Superior temporal gyrus (tissue), 1 donor: ENCODE measurements around the gene SULT1B1.

Source experiments
- DNase-seq: peaks from one replicate; pipeline ENCODE4 v3.0.0-alpha.2; 2016; ENCODE audit errors: extremely low spot score

The SULT1B1 gene

GRCh38 chr4:69749771-69750170 lies 10.6 kb downstream of the SULT1B1 start:
- DNase-seq, result no peak

- no peak for DNase-seq
These were observed 12.2 kb downstream of the SULT1B1 start for GRCh38 chr4:69748173-69748572.

DNA sequence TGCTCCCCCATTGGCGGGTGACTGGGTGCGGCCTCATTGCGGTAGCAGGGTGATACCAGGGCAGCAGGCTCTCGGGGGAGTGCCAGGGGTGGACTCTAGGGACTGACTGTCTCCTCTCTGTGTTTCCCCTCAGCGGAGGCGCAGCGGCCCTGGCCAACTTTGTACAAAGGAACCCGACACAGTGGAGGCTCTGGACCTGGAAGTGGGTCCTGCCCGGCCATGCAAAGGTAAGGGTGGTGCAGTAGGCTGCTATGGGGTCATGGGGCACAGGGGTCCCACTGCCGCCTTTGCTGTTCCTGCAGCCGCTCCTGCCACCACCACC lies 16.3 kb downstream of the SULT1B1 start:
- no peak for DNase-seq

DNA sequence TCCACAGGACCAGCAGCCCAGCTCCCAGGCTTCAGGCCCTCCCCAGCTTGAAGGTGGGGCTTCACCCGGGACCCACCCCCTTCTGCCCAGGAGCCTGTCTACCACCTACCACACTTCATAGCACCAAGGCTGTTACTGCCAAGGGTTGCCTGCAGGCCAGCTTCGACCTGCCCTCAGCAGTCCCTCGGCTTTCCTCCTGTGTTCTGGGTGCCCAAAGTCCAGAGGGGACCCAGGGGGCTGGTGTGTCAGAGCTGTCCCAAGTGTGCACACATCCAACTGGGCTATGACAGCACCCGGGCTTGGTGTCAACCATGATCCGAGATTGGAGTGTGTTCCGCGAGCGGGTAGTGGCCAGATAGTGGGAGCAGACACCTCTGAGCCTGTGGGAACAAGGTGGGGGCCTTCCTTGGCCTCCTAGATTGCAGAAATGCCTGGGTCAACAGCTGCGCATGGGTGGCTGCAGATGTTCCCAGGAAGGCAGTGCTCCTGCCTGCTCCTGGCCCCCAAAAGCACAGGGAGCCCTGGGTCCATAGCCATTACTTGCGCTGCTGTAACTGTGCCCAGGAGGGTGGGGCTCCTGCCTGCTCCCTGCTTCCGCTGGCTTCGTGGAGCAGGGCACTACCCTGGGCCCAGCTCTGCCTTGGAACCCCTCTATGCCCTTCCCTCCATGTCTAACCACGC lies 16.8 kb downstream of the SULT1B1 start:
- DNase-seq, result no peak

DNA sequence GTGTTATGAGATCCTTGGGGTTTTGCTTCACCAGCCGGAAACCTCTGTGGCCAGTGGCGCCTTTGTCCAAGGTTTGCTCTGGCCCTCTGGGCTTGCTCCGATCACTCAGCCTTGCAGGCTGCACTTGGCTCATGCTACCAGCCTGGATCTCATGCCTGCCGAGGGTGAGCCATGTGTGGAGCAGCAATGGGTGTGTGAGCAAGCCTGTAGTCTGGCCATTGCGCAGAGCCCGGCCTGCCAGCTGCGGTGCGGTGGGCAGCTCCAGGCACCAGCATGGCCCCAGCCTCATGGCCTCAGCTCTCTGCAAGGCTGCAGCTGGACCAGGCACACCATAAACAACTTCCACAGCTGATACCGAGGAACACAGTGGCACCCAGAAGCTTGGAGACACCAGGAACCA lies 17.8 kb downstream of the SULT1B1 start:
- no peak for DNase-seq

DNA sequence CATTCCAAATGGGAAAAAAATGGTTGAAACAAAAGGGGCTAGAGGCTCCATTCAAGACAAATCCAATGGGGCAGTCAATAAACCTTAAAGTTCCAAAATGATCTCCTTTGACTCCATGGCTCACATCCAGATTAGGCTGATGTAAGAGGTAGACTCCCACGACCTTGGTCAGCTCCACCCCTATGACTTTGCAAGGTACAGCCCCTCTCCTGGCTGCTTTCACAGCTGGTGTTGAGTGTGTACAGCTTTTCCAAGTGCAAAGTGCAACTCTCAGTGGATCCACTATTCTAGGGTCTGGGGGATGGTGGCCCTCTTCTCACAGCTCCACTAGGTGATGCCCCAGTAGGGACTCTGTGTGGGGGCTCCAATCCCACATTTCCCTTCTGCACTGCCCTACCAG lies 21.5 kb downstream of the SULT1B1 start:
- DNase-seq, result no peak

DNA sequence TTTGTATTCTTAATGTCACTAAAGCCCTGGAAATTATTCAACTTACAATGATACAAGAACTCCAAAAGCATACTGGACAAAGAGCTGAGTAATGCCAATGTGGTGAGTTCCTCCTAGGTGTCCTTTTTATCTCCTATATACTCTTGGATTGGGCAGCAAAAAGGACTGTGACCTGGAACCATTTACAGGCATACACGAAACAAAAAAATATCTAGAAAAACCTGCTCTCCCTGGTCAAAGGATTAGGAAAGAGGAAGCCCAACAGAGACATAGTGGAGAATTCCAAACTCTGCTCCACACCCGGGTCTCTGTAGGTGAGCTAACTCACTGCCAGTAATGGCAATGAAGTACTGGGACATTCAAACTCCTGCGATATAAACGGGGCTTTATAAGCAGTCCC lies 25.3 kb downstream of the SULT1B1 start:
- DNase-seq, result no peak

DNA sequence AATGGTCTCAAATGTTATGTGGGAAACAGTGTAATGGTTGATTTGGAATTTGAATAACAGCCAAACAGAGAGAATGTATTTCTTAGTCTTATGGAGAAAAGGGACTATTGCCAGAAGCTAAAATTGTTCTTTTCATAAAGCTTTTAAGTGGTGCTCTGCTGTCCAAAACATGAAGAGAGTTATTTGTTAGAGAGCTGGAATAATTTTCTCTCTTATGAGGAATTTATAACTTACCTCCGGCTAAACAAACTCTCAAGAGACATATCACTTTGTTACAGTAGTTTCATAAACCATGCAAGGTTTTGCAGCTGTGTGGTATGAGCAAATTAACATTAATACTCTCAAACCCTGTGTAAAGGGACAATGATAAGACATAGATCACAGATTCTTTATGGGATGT lies 28.6 kb downstream of the SULT1B1 start:
- no peak for DNase-seq

GRCh38 chr4:69731241-69731640 lies 29.2 kb downstream of the SULT1B1 start:
- DNase-seq, result no peak

- DNase-seq, result no peak
These were observed 30.4 kb downstream of the SULT1B1 start for GRCh38 chr4:69730002-69730401.

- no peak for DNase-seq
These were observed 32.5 kb downstream of the SULT1B1 start for GRCh38 chr4:69727926-69728325.

GRCh38 chr4:69727426-69727825 lies 33.0 kb downstream of the SULT1B1 start:
- no peak for DNase-seq

DNA sequence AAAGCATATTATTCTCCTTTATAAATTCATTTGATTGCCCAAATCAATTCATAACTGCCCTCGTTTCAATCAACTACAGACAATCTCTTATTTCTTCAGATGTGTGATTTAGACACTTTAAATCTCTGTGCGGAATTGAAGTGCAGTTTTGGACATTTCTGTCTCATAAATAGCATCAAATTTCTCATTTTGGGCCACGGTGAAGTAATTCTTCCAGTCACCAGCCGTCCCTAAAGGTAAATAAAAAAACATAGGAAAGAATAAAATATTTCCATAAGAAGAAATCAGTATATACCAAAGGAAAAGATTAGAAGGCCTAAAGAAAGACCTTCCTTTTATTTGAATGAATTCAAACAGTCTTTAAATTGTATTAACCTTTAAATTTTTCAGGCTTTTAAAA lies 33.4 kb downstream of the SULT1B1 start:
- no peak for DNase-seq

DNA sequence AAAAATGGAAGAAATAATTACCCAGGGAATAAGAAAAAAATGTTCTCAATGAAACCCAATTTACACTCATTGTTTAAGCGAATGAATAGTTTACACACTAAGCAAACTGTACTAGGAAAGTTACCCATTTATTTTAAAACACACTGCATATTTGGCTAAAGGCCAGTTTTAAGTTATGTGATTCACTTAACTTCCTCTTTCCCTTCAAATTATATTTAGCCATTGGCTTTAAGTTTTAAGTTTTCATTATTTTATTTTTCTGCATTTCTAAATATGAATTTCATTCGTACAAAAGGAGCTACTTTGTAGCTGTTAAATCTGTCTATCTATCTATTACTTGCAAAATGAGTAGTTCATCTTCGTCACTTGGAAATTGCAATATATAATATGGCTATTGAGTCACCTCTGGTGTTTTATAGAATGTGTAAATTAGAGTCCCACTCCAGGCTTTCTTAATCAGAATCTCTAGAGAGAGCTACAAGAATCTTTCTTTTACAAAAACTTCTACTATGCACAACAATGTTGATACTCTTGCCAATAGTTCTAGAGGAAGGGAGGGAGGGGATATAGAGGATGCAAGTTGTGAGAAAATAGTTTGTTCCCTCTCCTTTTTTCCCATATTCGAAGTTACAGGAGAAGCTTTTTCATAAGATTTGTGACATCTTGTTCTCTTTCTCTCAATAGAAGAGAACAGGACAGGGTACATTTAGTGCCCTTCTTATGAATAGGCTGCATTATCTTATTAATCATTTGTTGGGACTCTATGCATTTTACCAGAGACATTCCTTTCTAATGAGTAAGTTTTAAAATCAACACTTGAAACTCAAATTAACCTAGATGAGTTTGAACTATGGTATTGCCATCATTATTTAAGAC lies 41.8 kb downstream of the SULT1B1 start:
- DNase-seq, result no peak

- no peak for DNase-seq
These were observed 42.6 kb downstream of the SULT1B1 start for GRCh38 chr4:69717778-69718177.

DNA sequence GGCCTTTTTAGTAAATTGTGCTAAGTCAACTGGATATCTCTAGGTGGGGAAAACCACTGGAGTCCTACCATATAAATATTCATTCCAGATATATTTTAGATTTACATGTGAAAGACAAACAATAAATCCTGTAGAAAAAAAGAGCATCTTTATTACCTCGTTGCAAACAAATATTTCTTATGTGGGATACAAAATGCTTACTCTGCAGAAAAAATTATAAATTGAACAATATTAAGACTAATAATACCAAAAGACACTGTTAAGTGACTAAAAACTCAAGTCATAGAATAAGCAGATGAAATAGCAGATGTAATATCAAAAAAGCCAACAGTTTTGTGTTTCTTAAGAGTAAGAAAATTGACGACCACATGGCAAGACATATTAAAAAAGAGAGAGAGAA lies 43.8 kb downstream of the SULT1B1 start:
- no peak for DNase-seq

DNA sequence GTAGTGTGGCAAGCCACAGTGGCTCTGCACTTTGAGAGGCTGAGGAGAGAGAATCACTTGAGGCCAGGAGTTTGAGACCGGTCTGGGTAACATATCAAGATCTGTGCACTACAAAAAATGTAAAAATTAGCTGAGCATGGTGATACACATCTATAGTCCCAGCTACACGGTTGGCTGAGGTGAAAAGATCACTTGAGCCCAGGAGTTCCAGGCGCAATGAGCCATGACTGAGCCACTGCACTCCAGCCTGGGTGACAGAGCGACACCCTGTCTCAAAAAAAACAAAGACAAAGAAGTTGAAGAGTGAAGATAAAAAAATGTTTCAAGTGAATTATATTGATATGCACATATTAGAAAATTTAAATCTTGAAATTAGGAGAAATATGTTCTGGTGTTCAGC lies 46.3 kb downstream of the SULT1B1 start:
- no peak for DNase-seq

DNA sequence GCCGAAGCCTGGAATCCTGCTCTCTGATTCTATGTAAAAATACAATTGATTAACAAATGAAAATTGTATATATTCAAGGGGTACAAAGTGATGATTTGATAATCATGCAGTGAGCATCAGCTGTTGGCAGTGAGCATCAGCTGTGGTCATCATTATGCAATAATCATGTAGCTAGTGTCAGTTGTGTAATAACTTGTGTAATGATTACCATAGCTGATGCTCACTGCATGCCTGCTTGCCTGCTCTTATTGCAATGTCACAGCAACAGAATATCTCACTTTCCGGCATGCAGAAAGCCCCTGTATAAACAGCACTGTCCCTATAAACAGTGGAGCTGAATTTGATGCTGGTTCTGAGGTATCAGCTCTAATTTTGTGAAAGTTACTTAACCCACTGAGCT lies 46.8 kb downstream of the SULT1B1 start:
- no peak for DNase-seq

GRCh38 chr4:69710580-69710979 lies 49.8 kb downstream of the SULT1B1 start:
- no peak for DNase-seq

DNA sequence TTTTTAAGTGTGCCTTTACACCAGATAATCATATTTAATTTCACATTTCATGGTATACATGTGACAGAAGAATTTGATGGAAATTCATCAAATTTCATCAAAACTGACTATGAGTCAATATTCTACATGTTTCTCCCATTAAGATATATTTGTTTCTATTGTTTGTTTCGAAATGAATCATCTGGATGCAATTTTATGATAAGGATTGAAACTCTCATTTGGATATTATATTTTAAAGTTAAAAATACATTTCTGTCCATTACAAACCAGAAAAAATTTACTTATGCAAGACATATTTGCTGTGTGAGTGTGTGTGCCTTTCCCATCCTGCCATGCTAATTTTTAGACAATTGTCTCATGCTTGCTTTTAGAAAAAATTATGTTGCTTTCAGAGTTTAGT lies 52.2 kb downstream of the SULT1B1 start:
- no peak for DNase-seq

DNA sequence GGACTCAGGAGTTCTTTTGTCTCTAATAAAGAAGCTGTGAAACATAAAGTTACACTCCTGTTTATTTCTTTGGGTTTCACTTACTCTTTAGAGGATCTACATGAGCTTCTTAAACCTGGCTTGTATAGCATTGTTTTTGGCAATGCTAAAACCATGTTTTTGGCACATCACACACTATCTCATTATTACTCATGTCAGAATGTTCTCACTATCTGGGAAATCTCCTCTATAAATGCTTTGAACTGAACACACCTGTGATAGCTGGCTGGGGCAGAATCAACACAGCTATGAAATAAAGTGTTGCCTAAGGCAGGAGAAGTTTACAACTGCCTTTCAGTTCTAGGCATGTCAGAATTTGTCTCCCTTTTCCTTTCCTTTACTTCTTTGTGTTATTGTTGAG lies 52.6 kb downstream of the SULT1B1 start:
- no peak for DNase-seq

- no peak for DNase-seq
These were observed 58.2 kb downstream of the SULT1B1 start for GRCh38 chr4:69702201-69702600.

DNA sequence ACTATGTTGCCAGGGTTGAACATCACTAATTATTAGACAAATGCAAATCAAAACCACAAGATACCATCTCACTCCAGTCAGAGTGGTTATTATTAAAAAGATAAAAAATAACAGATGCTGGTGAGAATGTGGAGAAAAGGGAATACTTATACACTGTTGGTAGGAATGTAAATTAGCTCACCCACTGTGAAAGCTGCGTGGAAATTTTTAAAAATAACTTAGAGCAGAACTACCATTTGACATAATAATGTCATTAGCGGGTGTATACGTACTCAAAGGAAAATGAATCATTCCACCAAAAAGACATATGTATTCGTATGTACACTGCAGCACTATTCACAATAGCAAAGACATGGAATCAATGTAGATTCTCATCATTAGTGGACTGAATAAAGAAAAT lies 58.7 kb downstream of the SULT1B1 start:
- DNase-seq, result no peak
